GM19463 (cell line): Measurements from ENCODE around the gene RASAL1.

ENCODE experiments used
- ATAC-seq: cut with Tn5 transposase; IDR thresholded peaks from one replicate; pipeline ENCODE4 v1.9.1; 2021; ENCODE audit warnings: mild to moderate bottlenecking, moderate library complexity; ENCODE audit not compliant: unreplicated experiment

RASAL1 gene, protein sequence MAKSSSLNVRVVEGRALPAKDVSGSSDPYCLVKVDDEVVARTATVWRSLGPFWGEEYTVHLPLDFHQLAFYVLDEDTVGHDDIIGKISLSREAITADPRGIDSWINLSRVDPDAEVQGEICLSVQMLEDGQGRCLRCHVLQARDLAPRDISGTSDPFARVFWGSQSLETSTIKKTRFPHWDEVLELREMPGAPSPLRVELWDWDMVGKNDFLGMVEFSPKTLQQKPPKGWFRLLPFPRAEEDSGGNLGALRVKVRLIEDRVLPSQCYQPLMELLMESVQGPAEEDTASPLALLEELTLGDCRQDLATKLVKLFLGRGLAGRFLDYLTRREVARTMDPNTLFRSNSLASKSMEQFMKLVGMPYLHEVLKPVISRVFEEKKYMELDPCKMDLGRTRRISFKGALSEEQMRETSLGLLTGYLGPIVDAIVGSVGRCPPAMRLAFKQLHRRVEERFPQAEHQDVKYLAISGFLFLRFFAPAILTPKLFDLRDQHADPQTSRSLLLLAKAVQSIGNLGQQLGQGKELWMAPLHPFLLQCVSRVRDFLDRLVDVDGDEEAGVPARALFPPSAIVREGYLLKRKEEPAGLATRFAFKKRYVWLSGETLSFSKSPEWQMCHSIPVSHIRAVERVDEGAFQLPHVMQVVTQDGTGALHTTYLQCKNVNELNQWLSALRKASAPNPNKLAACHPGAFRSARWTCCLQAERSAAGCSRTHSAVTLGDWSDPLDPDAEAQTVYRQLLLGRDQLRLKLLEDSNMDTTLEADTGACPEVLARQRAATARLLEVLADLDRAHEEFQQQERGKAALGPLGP

DNA sequence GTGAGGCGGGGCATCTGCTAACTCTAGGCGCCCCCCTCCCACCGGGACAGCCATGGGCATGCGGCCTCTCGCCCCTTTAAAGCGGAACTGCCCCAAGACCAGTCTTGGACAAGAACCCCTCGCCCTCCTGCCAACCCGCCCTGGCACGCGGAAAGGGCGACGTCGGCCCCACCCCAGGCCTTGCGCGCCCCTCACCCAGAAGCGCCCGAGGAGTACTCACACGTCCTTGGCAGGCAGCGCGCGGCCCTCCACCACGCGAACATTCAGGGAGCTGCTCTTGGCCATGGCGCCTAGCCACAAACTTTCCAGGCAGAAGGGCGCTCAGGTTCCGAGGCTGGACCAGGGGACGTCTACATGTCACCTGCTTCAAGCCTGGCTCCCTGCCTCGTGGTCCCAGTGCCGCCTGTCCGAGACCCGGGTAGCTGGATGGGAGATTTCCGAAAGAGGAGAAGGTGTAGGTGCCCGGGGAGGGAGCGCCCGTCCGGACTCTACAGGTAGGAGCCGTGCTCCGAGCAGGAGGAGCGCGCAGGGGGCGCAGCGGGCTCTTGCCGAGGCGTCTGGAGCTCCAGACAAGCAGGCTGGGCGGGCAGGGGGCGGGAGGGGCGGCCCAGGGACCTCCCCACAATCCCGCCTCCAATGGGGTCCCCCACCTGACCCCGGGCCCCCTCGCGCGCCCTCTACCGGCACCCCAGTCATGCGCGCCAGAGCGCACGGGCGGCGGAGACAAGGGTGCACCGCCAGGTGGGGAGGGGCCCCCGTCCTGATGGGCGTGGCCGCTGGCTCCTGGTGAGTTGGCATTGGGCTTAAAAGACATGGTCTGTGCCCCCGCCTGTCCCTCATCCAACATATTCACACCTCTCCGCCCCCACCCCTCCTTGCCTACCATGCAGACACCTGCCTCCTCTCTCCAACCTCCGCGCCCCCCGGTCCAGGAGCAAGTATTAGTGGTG is at the start of gene RASAL1:
RASAL1 (minus strand) TSS at position 584 of the 950 bp plus-strand sequence; CDS start at position 285, 299 bp downstream.
- no peak for ATAC-seq

DNA sequence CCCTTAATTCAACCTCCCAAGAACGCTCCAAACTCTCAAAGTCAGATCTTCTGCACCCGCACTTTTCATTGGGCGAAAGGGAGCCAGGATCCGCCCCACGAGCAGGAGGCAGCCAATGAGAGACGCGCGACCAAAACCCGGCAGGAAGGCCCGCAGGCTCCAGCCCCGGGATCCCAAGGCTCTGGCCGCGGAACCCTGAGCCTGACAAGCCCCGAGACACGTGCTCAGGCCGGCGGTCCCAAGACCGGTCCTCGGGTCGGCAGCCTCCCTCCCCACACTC is 49.3 kb upstream of the RASAL1 start:
- ATAC-seq = peak; percentile 74

DNA sequence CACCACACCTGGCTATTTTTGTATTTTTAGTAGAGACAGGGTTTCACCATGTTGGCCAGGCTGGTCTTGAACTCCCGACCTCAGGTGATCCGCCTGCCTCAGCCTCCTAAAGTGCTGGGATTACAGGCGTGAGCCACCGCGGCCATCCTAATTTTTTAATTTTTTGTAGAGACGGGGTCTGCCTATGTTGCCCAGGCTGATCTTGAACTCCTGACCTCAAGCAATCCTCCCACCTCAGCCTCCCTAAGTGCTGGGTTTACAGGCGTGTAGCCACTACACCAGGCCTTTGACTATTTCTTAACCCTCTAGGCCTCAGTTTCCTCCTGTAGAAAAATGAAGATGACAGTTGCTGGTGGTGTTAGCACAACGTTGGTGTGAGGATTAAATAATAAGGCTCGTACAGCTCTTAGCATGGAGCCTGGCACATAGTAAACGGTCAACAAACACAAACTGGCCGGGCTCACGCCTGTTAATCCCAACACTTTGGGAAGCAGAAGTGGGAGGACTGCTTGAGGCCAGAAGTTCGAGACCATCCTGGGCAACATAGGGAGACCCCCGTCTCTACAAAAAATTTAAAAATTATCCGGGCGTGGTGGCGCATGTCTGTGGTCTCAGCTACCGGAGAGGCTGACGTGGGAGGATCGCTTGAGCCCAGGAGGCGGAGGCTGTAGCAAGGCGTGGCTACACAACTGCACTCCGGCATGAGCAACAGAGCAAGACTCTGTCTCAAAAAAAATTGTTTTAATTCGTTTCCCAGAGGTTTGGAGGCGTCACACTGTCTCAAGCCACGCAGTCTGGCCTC is 48.7 kb upstream of the RASAL1 start:
- ATAC-seq = peak; percentile 49

DNA sequence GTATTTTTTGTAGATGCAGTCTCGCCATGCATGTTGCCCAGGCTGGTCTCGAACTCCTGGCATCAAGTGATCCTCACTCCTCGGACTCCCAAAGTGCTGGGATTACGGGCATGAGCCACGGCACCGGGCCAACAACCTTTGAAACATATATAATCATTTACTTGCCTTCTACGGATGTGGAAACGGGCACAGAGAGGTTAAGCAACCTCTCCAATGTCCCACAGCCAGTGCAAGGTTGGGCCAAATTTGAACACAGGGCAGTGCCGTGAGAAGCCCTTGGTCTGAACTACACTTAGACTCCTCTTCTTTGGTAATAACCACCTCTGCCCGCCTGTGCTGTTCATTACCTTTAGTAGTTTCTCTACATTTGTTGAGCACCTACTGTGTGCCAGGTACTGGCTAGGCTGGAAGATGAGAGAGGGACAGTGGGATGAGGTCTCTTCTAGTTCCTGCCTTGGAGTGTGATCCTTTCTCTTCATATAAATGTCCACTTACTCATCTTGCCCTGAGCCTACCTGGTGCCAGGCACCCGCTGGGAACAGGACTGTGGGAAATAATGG is 47.5 kb upstream of the RASAL1 start:
- ATAC-seq = no peak

DNA sequence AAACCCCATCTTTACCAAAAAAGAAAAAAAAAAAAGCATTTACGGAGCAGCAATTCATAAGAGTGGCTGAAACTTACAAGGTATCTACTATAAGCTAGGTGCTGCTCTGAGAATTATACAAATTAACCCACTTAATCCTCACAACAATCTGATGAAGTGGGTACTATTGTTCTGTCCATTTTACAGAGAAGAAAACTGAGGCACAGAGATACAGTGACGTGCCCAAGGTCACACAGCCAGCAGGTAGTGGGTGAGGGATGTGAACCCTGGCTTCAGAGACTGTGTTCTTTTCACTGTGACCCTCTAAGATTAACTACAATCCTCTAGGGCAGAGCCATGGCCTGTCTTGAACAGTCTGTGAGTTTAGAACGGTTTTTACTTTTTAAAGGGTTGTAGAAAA is 46.4 kb upstream of the RASAL1 start:
- ATAC-seq = no peak

DNA sequence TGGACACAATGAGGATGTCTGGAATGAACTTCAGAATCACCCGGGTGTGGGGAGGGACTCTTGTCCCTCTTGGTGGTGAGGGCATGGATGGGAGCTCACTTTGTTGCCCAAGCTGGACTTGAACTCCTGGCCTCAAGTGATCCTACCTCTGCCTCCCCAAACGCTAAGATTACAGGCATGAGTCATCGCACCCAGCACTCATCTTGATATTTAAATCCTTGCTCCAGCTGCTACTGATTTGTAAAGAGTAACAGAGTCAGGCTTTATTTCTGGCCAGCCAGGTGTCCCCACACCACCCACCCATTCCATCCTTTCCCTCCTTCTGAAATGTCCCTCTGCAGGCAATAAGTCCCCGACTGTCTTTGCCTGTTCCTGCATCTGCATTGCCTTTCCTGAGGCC is 44.8 kb upstream of the RASAL1 start:
- ATAC-seq = no peak

DNA sequence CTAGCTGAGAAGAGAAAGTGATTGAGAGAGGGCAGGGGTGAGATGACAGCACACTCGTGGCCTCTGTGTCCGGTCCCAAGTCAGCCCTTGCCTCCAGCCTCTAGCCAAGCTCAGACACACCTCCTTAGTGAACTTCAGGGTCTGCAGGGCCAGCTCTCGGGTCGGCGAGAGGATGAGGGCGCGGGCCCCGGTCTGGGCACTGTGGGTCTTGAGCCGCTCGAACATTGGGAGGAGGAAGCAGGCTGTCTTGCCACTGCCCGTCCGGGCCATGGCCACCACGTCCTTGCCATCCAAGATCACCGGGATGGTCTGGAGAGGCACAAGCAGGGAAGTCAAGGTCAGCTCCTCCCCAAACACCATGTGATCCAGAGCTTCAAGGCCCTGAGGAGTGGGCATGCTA is 43.5 kb upstream of the RASAL1 start:
- no peak for ATAC-seq

GRCh38 chr12:113174461-113175384 is 39.2 kb upstream of the RASAL1 start:
- ATAC-seq = no peak

DNA sequence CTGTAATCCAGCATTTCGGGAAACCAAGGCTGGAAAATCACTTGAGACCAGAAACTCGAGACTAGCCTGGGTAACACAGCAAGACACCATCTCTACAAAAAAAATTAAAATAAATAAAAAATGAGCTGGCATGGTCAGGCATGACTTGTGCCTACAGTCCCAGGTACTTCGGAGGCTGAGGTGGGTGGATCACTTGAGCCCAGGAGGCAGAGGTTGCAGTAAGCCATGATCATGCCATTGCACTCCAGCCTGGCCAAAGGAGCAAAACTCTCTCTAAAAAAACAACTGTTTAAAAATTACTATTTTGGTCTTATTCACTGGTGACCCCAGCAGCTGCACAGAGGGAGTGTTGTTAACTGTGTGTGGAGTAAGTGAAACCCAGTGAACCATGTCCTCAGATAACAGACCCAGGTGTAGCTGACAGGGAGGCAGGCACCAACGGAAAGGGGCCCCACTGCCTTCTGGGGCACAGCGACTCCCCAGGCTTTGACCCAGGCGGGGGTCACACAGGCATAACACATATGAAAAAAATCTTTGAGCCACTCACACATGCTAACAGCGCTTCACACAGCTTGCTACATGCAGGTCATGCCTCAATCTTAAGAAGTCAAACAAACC is 37.6 kb upstream of the RASAL1 start:
- ATAC-seq = peak; percentile 84

DNA sequence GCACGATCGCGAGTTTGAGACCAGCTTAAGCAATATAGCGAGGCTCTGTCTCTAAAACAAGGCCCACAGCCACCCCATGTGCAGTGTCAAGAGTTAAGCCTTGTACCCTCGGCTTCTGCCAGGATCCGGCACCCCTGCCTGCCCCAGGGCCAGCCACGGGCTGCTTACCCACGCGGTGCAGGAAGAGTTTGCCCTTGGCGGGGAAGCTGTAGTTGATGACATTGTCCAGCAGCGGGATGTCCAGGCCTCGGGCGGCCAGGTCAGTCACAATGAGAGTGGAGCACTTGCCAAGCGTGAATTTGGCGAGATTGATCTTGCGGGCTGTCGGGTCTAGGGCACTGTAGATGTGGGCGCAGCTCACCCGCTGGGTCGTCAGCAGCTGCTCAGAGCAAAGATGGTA is 36.6 kb upstream of the RASAL1 start:
- ATAC-seq = no peak

DNA sequence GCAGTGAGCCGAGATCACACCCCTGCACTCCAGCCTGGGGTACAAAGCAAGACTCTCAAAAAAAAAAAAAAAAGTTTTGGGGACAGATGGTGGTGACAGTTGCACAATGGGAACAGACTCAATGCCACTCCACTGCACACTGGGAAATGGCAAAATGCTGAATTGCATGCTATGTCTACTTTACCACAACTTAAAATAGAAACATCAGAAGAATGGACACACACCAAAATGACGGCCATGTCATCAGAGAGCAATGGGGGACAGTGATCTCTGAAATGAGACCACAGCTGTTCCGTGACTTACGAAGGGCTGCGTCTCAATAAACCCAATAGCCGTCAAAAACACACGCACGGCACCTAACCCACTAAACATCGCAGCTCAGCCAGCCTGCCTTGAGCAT is 36.0 kb upstream of the RASAL1 start:
- ATAC-seq = no peak

DNA sequence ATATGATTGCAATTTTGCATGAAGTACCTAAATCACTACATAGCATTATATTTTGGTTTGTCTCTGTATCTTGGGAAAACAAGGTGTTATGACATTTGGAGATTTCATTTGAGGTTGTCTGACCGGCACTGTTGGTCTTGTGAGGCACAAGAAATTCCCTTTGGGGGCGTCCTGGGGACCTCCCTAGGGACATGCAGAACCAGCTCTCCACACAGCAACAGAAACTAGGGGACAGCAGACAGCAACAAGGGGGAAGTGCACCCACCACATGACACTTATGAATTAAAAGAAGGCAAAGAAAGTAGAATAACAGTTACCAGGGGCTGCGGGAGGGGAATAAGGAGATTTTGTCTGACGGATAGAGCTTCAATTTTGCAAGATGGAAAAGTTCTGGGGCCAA is 35.4 kb upstream of the RASAL1 start:
- ATAC-seq = no peak

DNA sequence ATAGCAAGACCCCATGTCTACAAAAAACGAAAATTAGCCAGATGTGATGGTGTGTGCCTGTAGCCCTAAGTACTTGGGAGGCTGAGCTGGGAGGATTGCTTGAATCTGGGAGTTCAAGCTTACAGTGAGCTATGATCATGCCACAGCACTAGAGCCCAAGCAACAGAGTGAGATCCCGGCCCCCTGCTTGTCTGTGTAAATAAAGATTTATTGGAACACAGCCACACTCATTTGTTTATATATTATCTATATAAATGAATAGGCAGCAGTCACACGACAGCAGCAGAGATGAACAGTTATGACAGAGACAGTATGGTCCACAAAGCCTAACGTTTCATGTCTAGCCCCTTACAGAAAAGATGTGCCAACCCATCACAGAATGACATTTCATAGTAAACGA is 34.9 kb upstream of the RASAL1 start:
- ATAC-seq = no peak

DNA sequence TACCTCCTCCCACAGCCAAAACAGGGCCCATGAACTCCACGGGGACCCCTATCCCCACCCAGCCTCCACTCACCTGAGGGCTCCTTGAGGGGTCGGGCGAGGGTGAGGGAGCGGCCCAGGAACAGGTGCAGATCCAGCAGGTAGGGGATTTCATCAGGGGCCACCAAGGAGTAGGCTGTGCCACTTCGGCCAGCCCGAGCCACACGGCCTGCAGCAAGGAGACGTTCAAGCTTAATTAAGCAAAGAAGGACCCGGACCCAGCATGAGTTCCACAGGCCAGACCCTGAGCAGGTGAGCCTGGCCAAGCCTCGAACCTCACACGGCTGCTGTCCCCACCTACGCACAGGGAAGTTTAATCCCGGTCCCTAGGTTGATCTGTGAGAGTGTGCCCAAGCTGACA is 34.1 kb upstream of the RASAL1 start:
- no peak for ATAC-seq

GRCh38 chr12:113167868-113168267 is 32.3 kb upstream of the RASAL1 start:
- ATAC-seq = no peak

- ATAC-seq = no peak
These were observed 30.2 kb upstream of the RASAL1 start for GRCh38 chr12:113165521-113166450.

DNA sequence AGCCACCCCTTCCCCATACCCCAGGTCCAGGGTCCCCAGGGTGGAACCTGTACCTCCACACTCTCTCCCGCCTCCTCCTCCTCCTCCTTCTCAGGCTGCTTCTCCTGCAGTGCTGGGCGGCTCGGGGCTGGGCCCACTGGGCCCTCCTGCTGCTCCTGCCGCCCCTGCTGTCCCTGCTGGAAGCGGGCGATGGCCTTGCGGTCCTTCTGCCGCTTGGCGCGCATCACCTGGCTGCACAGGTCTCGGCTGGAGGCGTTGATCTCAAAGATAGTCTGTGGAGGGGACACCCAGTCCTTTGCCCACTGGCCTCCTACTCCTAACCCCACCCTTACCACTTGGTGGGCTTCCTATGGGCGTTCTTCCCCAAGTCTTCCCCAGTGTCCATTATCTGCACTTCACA is 28.5 kb upstream of the RASAL1 start:
- no peak for ATAC-seq

GRCh38 chr12:113163030-113163360 is 27.4 kb upstream of the RASAL1 start:
- no peak for ATAC-seq
